GM18868 (cell line): ENCODE measurements around the gene MAP2.

Experiments
- ATAC-seq: cut with Tn5 transposase; IDR thresholded peaks from one replicate; pipeline ENCODE4 v1.9.1; 2021; ENCODE audit warnings: mild to moderate bottlenecking, moderate library complexity; ENCODE audit not compliant: unreplicated experiment

MAP2 gene

GRCh38 chr2:209523867-209524266 is 100.0 kb downstream of the MAP2 start:
- ATAC-seq = peak; percentile 76

DNA sequence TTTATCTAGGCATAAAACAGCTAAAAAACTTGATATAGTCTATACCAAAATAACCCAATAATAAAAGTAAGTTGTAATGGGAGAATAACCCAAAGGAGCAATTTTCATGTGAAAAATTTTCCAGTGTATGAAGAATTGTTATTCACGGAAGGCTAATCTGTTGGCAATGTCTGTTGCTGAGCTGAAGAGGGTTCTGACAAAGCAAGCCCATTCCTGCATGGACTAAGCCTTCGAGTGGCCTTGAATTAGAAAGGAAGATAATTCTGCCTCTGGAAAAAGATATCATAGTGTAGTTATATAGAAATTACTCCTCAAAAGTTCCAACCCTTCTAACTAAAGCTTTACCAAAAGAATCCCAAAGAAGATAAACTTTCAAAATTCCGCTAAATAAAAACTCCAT is 101.5 kb downstream of the MAP2 start:
- ATAC-seq = no peak

DNA sequence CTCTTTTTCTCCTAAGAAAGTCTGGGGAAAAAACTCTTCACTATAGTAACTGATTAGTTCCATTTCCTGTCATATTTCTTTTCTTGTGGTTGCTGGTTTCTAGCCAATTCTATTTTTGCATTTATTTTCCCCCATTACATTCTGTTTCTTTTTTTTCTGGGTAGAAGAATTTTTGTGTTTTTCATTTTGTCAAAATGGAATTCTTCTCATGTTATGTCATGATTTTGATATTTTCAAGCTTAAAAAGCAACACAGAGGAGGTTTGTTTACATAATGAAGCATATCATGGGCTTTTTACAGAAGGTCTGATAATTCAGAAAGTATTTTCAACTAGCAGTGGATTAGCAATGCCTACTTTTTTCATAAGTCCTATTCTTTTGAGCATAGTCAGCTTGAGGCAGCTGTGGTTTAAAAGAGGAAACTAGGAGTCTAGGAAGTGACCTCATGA is 102.0 kb downstream of the MAP2 start:
- ATAC-seq = peak; percentile 27

GRCh38 chr2:209526561-209526960 is 102.7 kb downstream of the MAP2 start:
- peak; percentile 44 for ATAC-seq

DNA sequence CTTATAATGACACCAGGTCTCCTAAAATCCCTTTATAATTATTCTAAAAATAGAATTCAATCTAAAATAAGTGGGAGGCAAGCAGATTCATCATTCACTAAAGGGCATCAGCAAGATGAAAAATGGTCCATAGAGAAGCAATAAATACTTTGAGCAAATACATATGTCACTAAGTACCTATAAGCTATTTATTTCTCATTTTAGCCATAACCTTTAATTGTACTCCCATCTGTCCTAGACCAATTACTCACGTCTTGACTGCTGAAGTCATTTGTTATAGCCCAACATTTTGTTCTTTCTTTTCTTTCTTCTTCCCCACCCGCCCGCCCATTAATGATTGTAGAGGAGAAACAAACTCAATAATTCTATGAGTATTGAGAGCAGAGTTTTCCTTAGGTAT is 105.7 kb downstream of the MAP2 start:
- ATAC-seq = no peak

DNA sequence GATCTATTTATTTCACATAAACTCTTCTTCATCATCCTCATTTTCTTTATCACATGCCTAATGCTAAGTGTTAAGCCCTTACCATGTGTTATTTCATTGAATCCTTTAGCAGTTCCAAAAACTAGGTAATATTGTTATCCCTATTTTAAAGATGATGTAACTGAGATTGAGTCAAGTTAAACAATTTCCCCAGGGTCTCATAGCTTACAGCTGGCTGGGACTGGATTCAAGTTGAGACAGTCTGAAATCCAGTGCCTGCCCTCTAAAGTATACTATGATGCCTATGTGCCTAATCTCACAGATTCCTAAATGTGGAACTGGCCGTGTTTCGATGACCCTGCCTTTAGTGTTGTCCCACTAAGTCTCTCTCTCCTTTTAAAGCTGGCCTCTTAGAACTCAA is 108.5 kb downstream of the MAP2 start:
- ATAC-seq = no peak

GRCh38 chr2:209533391-209533790 is 109.5 kb downstream of the MAP2 start:
- no peak for ATAC-seq

DNA sequence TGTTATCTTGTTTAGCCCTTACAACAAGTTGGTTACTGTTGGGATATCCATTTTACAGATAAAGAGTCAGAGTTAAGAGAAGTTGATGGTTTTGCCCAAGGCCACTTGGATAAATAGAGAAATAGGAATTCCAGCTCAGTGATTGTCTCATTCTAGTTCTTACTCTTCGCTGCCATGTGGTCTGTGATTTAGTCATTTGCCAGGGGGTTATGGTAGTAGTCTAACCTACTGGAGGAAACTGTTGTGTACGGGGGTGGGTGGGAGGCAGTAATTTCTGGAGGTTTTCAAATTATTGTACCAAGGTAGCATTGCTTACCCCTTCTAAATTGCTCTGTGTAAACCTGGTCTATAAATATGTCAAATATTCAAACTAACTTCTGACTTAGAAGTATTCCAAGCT is 110.4 kb downstream of the MAP2 start:
- peak; percentile 89 for ATAC-seq

GRCh38 chr2:209536363-209536762 is 112.5 kb downstream of the MAP2 start:
- ATAC-seq = no peak

- no peak for ATAC-seq
Observed at GRCh38 chr2:209547726-209548125, 123.9 kb downstream of the MAP2 start.

DNA sequence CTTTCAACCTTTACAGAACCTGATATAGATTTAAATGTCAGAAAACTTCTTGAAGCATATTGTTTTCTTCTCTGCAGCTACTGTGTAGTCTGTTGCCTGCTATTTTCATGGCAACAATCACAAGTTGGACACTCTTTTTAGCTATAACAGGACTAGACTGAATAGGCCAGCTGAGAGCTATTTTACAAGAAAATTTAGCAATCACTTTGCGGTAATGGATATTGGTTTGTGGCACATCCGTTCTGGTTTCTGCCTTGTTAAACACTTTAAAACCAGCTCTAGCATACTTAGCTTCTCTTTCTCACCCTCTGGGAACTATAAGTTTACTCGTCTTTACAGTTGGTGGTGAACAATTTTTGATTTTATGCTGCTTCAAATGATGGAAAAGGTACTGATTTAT is 125.7 kb downstream of the MAP2 start:
- ATAC-seq = no peak

DNA sequence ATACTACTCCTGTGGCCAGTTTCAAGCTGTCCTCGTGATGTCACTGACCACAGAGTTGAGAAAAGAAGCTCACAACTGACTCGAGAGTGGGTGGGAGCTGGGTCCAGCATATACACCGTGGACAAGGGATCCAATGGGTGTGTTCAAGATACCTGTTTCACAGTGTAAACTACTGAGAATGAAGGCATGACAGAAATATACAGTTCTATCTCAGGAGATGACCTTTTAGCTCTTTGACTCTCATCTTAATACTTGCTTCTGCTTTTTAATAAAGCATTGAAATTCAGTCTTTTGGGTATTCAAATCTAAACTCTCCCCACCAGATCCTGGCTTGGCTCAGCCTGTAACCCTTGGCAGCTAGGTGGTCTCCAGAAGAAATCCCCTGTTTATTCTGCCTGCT is 130.1 kb downstream of the MAP2 start:
- ATAC-seq = peak; percentile 33

DNA sequence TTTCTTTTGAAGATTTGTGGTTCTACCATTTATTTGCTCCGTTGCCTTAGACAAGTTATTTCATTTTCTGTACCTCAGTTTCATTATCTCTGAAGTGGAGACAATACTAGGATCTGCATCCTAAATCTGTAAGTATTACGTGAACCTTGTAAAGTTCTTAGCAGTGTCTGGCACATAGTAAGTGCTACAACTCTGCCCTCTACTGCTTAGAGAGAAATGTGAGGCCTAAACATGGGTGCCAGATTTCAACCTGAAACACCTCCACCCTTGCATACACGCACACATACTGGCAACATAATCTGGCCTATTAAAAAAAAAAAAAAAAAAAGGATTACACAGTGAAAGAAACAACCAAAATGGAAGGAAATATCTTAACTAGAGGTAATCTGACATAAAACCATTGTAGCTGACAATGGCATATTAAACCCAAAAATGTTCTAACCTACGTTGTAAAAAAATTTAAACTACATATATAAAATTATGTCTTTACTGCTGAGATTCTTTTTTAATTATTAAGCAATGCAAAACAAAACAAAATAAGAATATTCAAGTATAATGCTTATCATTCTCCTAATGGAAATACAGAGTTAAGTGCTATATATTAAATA is 132.6 kb downstream of the MAP2 start:
- ATAC-seq = peak; percentile 66

- ATAC-seq = no peak
Observed at GRCh38 chr2:209560911-209561310, 137.1 kb downstream of the MAP2 start.

DNA sequence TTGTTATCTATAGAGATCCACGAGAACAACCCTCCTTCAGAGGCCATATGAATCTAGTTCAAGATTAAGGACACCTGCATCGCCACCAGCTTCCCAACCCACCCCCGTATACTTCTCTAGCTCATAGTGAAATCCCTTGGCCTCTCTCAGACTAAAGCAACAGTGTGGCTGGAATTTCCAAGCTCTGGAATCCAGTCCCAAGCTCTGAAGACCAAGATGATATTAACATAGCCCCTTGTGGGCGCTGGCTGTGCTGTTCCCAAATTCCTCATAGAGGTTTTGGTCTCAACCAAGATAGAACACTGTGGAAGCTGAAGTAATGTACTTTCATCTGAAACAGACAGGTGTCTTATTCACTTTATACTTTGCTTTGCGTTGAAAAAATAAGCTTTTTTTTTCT is 139.6 kb downstream of the MAP2 start:
- no peak for ATAC-seq

GRCh38 chr2:209564816-209565215 is 141.0 kb downstream of the MAP2 start:
- ATAC-seq = no peak

DNA sequence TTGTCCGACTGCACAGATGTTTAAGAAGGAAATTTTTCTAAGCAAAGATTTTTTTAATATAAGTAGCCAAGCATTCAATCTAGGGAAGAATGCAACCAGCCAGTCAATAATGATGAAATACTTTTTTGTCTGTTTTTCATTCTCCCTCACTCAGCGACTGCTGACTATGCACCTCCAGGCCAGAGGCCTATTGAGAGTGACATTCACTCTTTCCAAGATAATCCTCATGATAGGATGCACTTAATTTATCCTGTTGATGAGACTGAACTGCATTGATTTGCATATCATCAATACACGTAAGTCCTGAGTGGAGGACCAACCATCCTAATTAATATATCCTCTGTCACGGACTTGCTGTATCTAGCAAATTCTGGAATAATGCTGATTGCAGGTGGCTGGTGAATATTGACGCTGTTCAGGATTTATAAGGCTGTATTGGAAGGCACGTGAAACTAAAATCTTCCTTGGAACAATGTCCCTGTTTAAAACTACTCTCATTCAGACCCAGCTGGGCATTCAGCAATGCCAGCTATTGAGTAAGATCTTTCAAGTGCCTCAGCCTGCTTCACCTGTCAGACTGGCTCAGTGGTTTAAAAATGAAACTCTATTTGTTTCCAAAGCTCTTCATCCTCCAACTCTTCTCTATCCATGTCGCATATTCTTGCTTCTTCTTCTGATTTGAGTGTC is 142.2 kb downstream of the MAP2 start:
- no peak for ATAC-seq

- ATAC-seq = no peak
Observed at GRCh38 chr2:209570194-209570593, 146.3 kb downstream of the MAP2 start.

- no peak for ATAC-seq
Observed at GRCh38 chr2:209574515-209574914, 150.7 kb downstream of the MAP2 start.

GRCh38 chr2:209577376-209578357 is 153.8 kb downstream of the MAP2 start:
- no peak for ATAC-seq

DNA sequence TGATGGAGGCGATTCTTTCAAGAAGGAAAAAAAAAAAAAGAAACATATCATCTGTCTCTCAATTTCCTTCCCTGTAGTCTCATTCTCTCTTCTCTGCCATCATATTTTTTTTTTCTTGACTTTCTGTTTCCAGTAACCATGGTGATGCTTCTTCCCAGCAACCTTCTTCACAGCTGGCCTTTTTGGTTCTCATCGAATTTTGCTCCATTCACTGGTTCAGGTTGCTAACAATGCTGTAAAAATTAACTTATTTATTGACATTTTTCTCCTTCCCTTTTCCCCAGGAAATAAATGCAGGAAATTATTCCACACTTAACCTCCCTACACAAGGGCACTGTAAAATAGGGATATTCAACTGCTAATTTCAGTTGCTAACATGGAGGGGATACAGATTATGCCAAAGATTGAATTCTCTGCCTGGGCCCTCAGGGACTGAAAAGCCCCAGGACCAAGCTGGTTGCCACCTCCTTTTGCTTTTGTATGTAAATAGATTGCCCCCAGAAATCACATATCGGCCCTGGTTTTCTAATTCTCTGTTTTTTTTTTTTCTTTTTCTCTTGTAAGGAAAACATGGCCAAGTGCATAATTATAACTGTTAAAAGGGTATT is 154.7 kb downstream of the MAP2 start:
- ATAC-seq = no peak
